Cardiac septum (tissue), 1 donor: Measurements from ENCODE around the gene CACNA2D4. TPM values are rescaled to one million over a fixed set of nuclear protein-coding genes. Genes with fewer than 3 reads are reported as not detected.

Experiments used
- DNase-seq: peaks from one replicate; pipeline ENCODE4 v3.0.0-alpha.2; 2020; ENCODE audit warnings: low spot score
- intact Hi-C: fragments of 100-400 bp; cut with DNase I; formaldehyde crosslinking; loops from one replicate; pipeline ENCODE4 v1.14.0; 2022
- total RNA-seq: library from RNA; stranded (reverse); fragmentation: NEBNext Ultra II Directional; extraction: Animal tissue kit (Norgen Biotek cat#: 25700); gene quantifications from one replicate; pipeline ENCODE4 v1.2.1, GENCODE V29; 2021
- donor health status: DM: no; HTN: no; CAD: no.

The CACNA2D4 gene
- total RNA-seq, 1 donor from 2014 or later = 0.89 TPM

DNA sequence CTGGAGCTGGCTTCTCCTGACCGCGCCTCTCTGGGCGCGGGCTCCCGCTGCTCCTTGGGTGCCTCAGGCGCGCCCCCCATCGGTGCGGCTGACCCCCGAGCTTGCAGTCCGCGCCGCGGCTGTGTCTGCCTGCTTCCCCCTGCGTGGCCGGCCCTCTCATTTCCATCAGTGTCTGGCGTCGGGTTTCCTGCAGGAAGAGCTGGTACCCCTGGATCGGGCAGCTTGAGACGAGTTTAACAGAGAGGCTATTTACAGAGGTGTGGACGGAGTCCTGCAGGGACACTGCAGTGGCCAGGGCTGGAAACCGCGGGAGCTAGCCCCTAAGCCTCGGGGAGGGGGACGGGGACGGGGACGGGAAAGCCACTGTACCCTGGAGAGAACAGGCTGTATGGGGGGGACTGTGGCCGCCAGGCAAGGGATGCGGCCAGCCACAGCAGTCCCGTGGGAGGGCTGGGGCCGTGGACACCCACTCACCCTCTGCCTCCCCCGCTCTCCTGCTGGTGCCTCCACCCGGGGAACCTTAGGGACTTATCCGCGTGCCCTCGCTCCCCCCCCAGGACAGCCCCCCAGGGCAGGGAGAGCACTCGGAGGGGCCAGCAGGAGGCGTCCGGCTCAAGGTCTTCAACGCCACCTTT is 3.7 kb upstream of the CACNA2D4 start:
- intact Hi-C loops = no loop called here
- peak; percentile 76 for DNase-seq

- DNase-seq = peak; percentile 83
- intact Hi-C loops = no loop called here
Observed at GRCh38 chr12:1920971-1921370, 2.5 kb upstream of the CACNA2D4 start.

- DNase-seq = peak; percentile 57
- intact Hi-C loops = no loop called here
Observed at GRCh38 chr12:1920436-1920835, 2.0 kb upstream of the CACNA2D4 start.

DNA sequence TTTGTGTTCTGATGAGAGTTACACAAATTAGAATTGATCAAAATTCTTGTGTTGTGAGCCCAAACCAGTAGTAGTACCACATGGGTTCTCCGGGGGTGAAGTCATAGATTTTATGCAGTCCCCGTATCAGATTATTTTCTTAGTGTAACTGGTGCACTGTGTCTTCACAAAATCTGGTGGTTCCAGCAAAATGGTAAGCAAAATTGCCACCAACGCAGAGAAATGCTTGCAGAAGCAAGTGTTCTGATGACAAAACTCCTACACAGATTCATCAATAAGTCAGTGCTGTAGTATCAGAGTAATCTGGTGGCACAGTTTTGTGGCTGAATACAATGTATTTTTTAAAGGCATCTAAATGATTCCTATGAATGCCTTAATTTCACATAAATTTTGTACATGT is 1.3 kb upstream of the CACNA2D4 start:
- intact Hi-C loops = no loop called here
- DNase-seq = no peak

GRCh38 chr12:1919284-1919683 is 832 bp upstream of the CACNA2D4 start:
- intact Hi-C loops = no loop called here
- DNase-seq = no peak

DNA sequence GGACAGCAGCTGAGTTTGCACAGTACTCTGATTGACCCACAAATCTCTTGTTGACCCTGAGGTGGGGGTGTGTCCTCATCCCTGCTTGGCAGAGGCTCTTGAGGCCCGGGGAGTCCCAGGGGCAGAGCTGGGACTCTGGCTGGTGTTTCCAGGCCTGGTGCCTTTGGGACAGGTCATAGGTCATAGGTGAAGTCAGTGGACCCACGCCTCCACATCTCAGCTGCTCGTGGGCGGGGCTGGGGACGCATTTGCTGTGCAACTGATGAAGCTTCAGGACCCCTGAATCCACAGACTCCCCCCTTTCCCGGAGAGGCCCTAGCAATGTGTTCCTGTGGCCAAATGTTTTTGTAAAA is 408 bp upstream of the CACNA2D4 start:
- intact Hi-C loops = no loop called here

GRCh38 chr12:1917172-1918070 is 1.0 kb downstream of the CACNA2D4 start:
- intact Hi-C loops = no loop called here
- DNase-seq = peak; percentile 75

More for the DNA sequence above, 408 bp upstream of the CACNA2D4 start:
- no peak for DNase-seq

GRCh38 chr12:1916371-1917171 is 1.9 kb downstream of the CACNA2D4 start:
- intact Hi-C loops = no loop called here
- DNase-seq = peak; percentile 81

DNA sequence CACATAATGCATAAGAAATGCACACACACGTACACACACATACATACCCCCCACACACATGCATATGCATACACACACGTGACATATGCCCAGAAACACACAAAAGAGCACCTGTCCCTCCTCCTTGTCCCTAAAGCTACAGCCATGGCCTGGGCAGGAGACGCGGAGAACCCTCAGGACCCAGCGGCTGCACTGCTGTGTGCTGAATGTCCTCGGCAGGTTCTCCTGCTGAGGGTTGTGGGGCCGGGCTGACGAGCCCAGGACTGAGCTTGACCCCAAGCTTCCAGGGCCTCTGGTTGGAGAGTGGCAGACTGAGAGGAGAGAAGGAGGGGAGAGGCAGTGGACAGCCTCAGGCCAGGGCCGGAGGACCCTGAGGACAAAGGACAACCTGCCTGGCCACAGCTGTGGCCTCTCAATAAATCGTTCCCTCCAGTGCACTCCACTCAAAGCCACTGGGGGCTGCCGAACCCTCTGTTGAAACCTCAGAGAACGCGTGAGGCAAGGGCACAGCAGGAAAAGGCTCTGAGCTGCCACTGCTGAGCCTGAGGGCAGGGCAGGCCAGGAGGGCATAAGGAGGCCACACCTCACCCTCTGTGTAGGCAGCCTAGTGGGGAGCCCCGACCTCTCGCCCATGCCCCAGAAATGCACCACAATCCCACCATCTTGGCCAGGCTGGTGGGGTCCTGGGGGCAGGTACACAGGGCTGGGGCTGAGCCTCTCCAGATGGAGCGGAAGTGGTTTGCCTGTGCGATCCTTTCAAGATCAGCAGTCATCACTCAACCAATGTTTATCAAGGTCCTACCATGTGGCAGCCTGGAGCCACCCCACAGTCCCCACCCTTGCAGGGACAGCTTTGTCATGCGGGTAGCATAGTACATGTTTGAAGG is 3.1 kb downstream of the CACNA2D4 start:
- intact Hi-C loops = no loop called here
- DNase-seq = peak; percentile 64

GRCh38 chr12:1914114-1914911 is 4.1 kb downstream of the CACNA2D4 start:
- intact Hi-C loops = no loop called here
- DNase-seq = peak; percentile 69

- intact Hi-C loops = no loop called here
- DNase-seq = peak; percentile 66
Observed at GRCh38 chr12:1913377-1914113, 4.9 kb downstream of the CACNA2D4 start.

GRCh38 chr12:1912580-1913376 is 5.7 kb downstream of the CACNA2D4 start:
- intact Hi-C loops = no loop called here
- DNase-seq = no peak

DNA sequence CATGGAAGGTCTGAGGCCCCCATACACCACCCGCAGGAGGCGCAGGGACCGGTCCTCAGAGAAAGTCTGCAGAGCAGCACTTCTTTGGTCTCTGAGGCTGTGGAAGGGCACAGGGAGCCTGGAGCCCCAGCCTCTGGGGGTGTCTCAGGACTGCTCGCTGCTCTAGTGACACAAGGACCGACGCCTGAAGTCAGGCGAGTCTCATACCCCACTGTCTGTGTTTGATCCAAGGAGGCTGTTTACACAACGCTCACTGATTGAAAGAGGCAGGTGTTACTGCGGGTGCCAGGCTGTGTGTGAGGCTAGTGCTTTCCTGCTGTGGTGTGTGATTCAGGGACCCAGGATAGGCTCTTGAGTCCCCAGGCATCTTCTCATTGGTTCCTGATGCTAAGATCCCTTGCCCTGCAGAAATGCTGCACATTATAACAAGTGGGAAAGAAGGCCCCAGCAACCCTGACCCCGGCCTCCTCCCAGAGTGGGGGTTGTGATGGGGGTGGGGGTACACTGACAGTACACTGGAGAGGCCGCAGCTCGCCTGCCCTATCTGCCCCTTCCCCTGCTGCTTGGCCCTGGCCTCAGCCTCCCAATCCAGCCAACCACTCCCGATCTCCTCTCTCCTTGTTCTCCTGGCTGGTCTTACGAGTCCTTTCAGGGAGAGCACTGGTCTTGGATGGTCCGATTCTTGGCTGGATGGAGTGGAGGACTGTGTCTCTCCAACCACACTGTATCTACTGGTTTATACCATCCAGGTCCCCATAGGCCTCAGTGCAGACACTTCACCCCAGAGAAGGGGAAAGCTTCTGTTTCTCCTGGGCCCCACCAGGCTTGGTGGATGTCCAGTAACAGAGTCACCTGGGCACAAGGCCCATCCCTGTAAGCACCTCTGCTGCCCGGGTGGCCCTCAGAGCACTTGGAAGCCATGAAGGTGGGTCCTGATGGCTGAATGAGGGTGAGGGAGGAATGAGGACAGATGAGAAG is 6.6 kb downstream of the CACNA2D4 start:
- intact Hi-C loops = no loop called here
- peak; percentile 69 for DNase-seq

DNA sequence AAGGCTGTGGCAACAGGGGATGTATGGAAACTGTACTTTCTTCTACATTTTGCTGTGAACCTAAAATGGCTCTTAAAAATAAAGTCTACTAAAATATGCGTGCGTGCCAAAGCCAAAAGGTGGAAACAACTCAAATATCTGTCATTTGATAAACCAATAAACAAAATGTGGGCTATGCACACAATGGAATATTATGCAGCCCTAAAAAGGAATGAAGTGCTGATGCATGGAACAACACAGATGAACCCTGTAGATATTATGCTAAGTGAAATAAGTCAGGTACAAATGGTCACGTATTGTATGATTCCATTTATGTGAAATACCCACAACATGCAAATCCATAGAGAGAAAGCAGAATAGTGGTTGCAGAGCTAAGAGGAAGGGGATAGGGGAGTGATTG is 8.0 kb downstream of the CACNA2D4 start:
- no peak for DNase-seq
- intact Hi-C loops = no loop called here

- intact Hi-C loops = no loop called here
- DNase-seq = peak; percentile 15
Observed at GRCh38 chr12:1908758-1909157, 9.7 kb downstream of the CACNA2D4 start.
